ENCODE measurements around the gene NTM. TPM values are rescaled to one million over a fixed set of nuclear protein-coding genes. Genes with fewer than 3 reads are reported as not detected.

The NTM gene
- polyA plus RNA-seq, 1 experiment = 33.6 TPM

DNA sequence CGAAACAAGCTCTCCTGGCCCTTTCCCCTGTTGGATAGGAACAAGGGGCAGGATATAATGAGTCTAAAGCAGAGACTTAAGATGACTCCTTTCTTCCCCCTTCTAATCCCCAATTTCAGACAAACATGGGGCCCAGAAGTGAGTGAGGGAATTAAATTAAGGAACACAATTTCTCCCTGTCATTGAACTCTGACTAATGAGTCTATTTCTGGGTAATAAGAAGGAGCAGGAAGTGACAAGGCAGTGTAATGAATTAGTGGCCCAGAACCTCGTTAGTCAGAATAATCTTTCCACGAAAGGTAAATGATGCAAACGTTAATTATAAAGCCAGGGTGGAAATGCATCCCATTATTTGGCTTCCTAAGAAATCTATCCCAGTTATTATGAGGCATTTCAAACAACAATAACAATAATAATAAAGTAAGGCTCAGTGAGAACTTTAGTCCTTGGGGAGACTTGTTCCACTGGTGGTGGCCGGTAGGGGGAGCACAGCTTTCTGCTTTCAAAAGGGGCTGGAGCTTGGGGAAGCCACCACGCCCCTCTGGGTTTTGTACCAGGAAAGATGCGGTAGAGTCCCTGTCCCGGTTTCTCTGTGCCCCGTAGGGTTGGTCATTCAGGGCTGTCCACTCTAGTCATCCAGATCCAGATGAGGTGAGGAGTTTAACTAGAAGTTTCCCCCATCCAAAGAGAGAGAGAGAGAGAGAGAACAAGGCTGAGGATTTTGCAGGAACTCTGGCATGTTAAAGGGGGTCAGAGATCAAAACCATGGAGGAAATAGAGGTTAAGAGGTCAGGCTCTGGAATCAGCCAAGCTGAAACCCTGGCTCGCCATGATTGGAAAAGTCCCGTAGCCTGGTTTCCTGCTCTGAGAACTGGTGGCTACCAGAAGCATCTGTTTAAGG lies 298.3 kb downstream of the NTM start:
- POLR2A ChIA-PET = no interaction called here
- no peak overlapping the region for H3K4me3 ChIP-seq (ENCODE audit: low read depth, low read length)
- no peaks in the 10 kb centered on the region for H3K36me3 ChIP-seq (ENCODE audit: control insufficient read depth, insufficient read depth, low read length)
- CTCF ChIA-PET = interaction anchor here (0.7 to 2.5 kb wide), 15 partner anchors 9 to 1537 kb away, joined by 3 to 12 read pairs (median 3); no protein-coding TSS in a partner anchor
- no peaks in the 10 kb centered on the region for H3K27me3 ChIP-seq (ENCODE audit: control insufficient read depth, insufficient read depth, low read length)
- TF ChIP-seq, protein P1, sequence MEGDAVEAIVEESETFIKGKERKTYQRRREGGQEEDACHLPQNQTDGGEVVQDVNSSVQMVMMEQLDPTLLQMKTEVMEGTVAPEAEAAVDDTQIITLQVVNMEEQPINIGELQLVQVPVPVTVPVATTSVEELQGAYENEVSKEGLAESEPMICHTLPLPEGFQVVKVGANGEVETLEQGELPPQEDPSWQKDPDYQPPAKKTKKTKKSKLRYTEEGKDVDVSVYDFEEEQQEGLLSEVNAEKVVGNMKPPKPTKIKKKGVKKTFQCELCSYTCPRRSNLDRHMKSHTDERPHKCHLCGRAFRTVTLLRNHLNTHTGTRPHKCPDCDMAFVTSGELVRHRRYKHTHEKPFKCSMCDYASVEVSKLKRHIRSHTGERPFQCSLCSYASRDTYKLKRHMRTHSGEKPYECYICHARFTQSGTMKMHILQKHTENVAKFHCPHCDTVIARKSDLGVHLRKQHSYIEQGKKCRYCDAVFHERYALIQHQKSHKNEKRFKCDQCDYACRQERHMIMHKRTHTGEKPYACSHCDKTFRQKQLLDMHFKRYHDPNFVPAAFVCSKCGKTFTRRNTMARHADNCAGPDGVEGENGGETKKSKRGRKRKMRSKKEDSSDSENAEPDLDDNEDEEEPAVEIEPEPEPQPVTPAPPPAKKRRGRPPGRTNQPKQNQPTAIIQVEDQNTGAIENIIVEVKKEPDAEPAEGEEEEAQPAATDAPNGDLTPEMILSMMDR (IDR thresholded peaks at IDR 0.05; ENCODE audit: insufficient read depth, low read depth, low read length) = peak; percentile 68
- DNase-seq (ENCODE audit: low read depth) = no peak

DNA sequence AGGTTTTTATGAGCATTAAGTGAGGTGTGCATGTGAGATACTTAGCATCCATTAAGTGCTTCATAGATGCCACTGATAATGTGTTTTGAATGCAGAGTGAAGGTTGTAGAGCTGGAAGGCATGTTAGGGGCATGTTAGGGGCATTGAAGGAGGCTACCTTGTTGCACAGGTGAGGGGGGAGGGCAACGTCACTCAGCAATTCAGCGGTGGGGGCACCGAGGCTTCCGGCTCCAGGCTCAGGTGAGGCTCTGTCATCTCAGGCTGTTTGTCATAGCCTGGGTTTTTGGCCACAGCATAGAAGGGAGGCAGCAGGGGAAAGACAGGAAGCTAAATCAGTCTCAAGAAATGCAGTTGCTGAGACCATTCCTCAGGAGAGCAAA lies 299.0 kb downstream of the NTM start:
- TF ChIP-seq, protein P1 (IDR thresholded peaks at IDR 0.05; ENCODE audit: insufficient read depth, low read depth, low read length) = no peak
- no peaks in the 10 kb centered on the region for H3K27me3 ChIP-seq (ENCODE audit: control insufficient read depth, insufficient read depth, low read length)
- CTCF ChIA-PET = interaction anchor here (0.7 to 2.5 kb wide), 11 partner anchors 11 to 1537 kb away, joined by 3 to 12 read pairs (median 4); no protein-coding TSS in a partner anchor

DNA sequence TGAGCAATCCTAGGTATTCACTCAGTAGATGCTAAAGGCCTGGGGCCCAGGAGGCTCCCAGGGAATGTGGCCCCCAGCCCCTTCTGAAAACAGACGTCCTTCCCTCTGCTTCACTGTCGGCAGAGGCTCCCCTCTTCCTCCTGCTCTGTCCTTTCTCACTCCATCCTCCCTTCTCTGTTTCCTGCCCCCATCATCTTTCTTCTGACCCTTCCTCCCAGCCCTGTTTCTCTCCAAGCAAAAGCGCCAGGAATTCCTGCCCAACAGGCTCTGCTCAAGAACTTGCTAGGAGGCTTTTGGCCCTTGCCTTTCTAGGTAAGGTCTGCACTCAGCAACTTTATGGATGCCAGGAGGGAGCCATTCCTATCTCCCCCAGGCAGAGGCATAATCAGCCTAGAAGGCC lies 300.5 kb downstream of the NTM start:
- Histone ChIP-seq H3K36me3 (ENCODE audit: control insufficient read depth, insufficient read depth, low read length) (no peaks in the 10 kb centered on the region), H3K4me3 (ENCODE audit: low read depth, low read length) (no peak overlapping the region), H3K27me3 (ENCODE audit: control insufficient read depth, insufficient read depth, low read length) (no peaks in the 10 kb centered on the region)
- CTCF ChIA-PET = interaction anchor here (1.0 to 2.5 kb wide), 2 partner anchors 91 to 606 kb away, joined by 3 to 12 read pairs; no protein-coding TSS in a partner anchor
- TF ChIP-seq, protein P1 (IDR thresholded peaks at IDR 0.05; ENCODE audit: insufficient read depth, low read depth, low read length) = no peak
- DNase-seq (ENCODE audit: low read depth) = no peak
- POLR2A ChIA-PET = no interaction called here

More for the DNA sequence above, 299.0 kb downstream of the NTM start:
- Histone ChIP-seq H3K36me3 (ENCODE audit: control insufficient read depth, insufficient read depth, low read length) (no peaks in the 10 kb centered on the region), H3K4me3 (ENCODE audit: low read depth, low read length) (no peak overlapping the region)
- DNase-seq (ENCODE audit: low read depth) = no peak
- POLR2A ChIA-PET = no interaction called here

DNA sequence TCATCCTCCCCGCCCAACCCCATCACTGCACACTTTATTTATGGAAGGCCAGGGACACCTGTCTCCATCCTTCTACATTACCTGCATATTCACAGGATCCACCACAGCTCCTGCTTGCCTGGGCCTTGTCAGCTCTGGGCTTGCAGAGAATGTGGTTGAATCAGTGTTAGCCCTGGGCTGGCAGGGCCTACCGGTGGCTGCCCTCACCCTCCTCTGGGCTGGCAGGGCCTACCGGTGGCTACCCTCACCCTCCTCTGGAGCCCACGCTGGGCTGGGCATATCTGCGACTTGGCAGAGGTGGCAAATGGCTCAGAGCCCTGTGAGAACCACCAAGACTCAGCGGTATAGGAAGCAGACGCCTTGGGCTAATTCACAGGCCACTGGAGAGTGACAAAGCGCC lies 300.9 kb downstream of the NTM start:
- no peak overlapping the region for H3K4me3 ChIP-seq (ENCODE audit: low read depth, low read length)
- CTCF ChIA-PET = interaction anchor here (1.0 kb wide), 1 partner anchor 607 kb away, joined by 3 read pairs; no protein-coding TSS in a partner anchor

DNA sequence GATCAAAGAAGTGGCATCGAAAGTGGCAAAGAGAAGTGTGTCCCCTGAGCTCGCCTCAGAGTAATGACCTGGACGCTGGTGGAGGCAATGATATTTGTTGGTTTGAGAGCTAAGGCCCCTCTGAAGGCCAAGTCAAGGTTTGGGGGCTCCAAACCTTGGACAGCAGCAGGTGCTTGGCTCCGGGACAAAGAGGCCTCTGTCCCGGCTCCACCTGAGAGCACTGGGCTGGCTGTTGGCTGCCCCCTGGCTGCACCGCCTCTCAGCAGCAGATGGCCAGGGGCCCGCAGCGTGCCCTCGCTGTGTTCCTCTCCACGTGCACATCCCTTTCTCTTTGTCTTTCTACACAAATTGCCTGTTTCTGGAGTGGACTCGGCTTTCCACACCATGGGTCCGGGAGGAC lies 301.3 kb downstream of the NTM start:
- TF ChIP-seq, protein P1 (IDR thresholded peaks at IDR 0.05; ENCODE audit: insufficient read depth, low read depth, low read length) = no peak
- ChIA-PET CTCF (interaction anchor here (1.0 kb wide), 1 partner anchor 607 kb away, joined by 3 read pairs; no protein-coding TSS in a partner anchor), POLR2A (no interaction called here)
- Histone ChIP-seq H3K4me3 (ENCODE audit: low read depth, low read length) (no peak overlapping the region), H3K36me3 (ENCODE audit: control insufficient read depth, insufficient read depth, low read length) (no peaks in the 10 kb centered on the region), H3K27me3 (ENCODE audit: control insufficient read depth, insufficient read depth, low read length) (no peaks in the 10 kb centered on the region)
- no peak for DNase-seq (ENCODE audit: low read depth)

More for the DNA sequence above, 300.9 kb downstream of the NTM start:
- POLR2A ChIA-PET = no interaction called here
- no peaks in the 10 kb centered on the region for H3K36me3 ChIP-seq (ENCODE audit: control insufficient read depth, insufficient read depth, low read length)
- no peak for DNase-seq (ENCODE audit: low read depth)
- H3K27me3 ChIP-seq (ENCODE audit: control insufficient read depth, insufficient read depth, low read length) = no peaks in the 10 kb centered on the region
- TF ChIP-seq, protein P1 (IDR thresholded peaks at IDR 0.05; ENCODE audit: insufficient read depth, low read depth, low read length) = no peak

All from BJ (cell line).